PFSK-1 (cell line): Measurements from ENCODE around the gene BCAS1.

Experiments
- POLR2AphosphoS5 ChIP-seq: IDR thresholded peaks from 2 replicates; pipeline ENCODE4 v1.6.1; 2012; ENCODE audit warnings: low read depth, mild to moderate bottlenecking, control low read depth, low read length, moderate library complexity
- REST ChIP-seq, 2 experiments: IDR thresholded peaks; 2 replicates each; pipeline versions ENCODE4 v1.6.1 to v1.8.0; 2011 to 2012; ENCODE audit warnings: low read depth in 2 of 2, low read length in 2 of 2, control low read depth in 1 of 2, inconsistent platforms in 1 of 2, mild to moderate bottlenecking in 1 of 2, moderate library complexity in 1 of 2; ENCODE audit not compliant: insufficient read depth in 1 of 2
- SIN3A ChIP-seq: IDR thresholded peaks from 2 replicates; pipeline ENCODE4 v1.6.1; 2012; ENCODE audit warnings: mild to moderate bottlenecking, low read length, moderate library complexity, borderline replicate concordance; ENCODE audit not compliant: insufficient read depth
- TAF1 ChIP-seq: IDR thresholded peaks from 2 replicates; pipeline ENCODE4 v1.6.1; 2012; ENCODE audit warnings: low read length, control low read depth, borderline replicate concordance; ENCODE audit not compliant: insufficient read depth

GRCh38 chr20:54019585-54019984 lies 50.8 kb downstream of the BCAS1 start:
- TF ChIP-seq POLR2AphosphoS5 (no peak), TAF1 (no peak), REST (IDR thresholded peaks at IDR 0.05; ENCODE audit: insufficient read depth in 1 of 2, low read depth in 2 of 2, low read length in 2 of 2) (no peak), SIN3A (no peak)
